Body of pancreas (tissue), 4 donors: Measurements from ENCODE around the gene TIMM22. TPM values are rescaled to one million over a fixed set of nuclear protein-coding genes. Genes with fewer than 3 reads are reported as not detected.

Experiments used
- ATAC-seq: fragments of 150-250 bp; one replicate; pipeline ENCODE4 v1.9.1; 2016
- DNase-seq, 4 donors: peaks; one replicate each; pipeline ENCODE4 v3.0.0-alpha.2; 2019
- H3K27ac ChIP-seq, 4 donors: fragments of 200-600 bp; sonication (generic); 1 replicate in 3 of 4; 2 replicates in 1 of 4; pipeline versions ENCODE4 v1.5.1 to v1.6.1; 2016 to 2019; ENCODE audit warnings: mild to moderate bottlenecking in 1 of 4, mixed read lengths in 1 of 4, moderate library complexity in 1 of 4
- H3K27me3 ChIP-seq, 2 donors: fragments of 200-600 bp; sonication (generic); one replicate each; pipeline ENCODE4 v1.6.0; 2016; ENCODE audit warnings: mild to moderate bottlenecking in 1 of 2
- H3K36me3 ChIP-seq, 2 donors: fragments of 200-600 bp; sonication (generic); replicated peaks in 1 of 2; 2 replicates each; pipeline ENCODE4 v1.5.1; 2016; ENCODE audit warnings: low read depth in 2 of 2; ENCODE audit not compliant: insufficient read depth in 1 of 2
- H3K4me1 ChIP-seq: fragments of 200-600 bp; sonication (generic); one replicate; pipeline ENCODE4 v1.6.0; 2016
- H3K4me3 ChIP-seq, 2 donors: fragments of 200-600 bp; sonication (generic); 1 replicate in 1 of 2; 2 replicates in 1 of 2; pipeline ENCODE4 v1.5.1; 2016 to 2019
- H3K9me3 ChIP-seq, 3 donors: fragments of 200-600 bp; sonication (generic); 1 replicate in 2 of 3; 2 replicates in 1 of 3; pipeline ENCODE4 v1.5.1; 2016
- CTCF ChIP-seq, 7 experiments: fragments of 450-650 bp in 4 of 7; fragments of 200-600 bp in 3 of 7; sonication (generic) in 3 of 7; IDR thresholded peaks; one replicate each; pipeline ENCODE4 v1.5.1; 2016 to 2019; ENCODE audit warnings: antibody characterized with exemption in 7 of 7
- POLR2A ChIP-seq, 3 donors: fragments of 450-650 bp; IDR thresholded peaks; one replicate each; pipeline ENCODE4 v1.6.1; 2016; ENCODE audit warnings: antibody characterized with exemption in 3 of 3, mild to moderate bottlenecking in 2 of 3
- WGBS, 2 donors: methylation state at CpG; one replicate each; pipeline ENCODE4 v1.1.5; 2017; 5-methylcytosine and 5-hydroxymethylcytosine counted together
- intact Hi-C: fragments of 100-400 bp; cut with DNase I; formaldehyde crosslinking; loops from one replicate; pipeline ENCODE4 v1.15.1; 2023
- total RNA-seq, 2 donors: library from RNA; depleted of rRNA; stranded (reverse); fragments of >200 nt; gene quantifications; one replicate each; pipeline ENCODE4 v1.1.0, GENCODE V29; 2016

TIMM22 gene
- total RNA-seq, 2 donors from 2014 or later: 4.3 to 9.3 TPM

- Histone ChIP-seq H3K9me3 (no peaks in the 10 kb centered on the region), H3K4me3 (no peak overlapping the region), H3K36me3 (no peaks in the 10 kb centered on the region), H3K4me1 (peaks cover 10% of the 10 kb centered on the region), H3K27me3 (no peaks in the 10 kb centered on the region), H3K27ac (no peak overlapping the region)
- intact Hi-C loops: no loop called here
- no peak for TF ChIP-seq CTCF (IDR thresholded peaks at IDR 0.05)
- no peak for TF ChIP-seq POLR2A (IDR thresholded peaks at IDR 0.05)
- DNase-seq (no peak), ATAC-seq (no peak)
- WGBS, 2 donors: 73 to 76% methylated on average over 19 to 24 of the region's 24 CpGs
Measured at GRCh38 chr17:1036171-1036844, 39.4 kb downstream of the TIMM22 start.

- peaks cover 10% of the 10 kb centered on the region for H3K4me1 ChIP-seq
- ATAC-seq (no peak), DNase-seq (no peak)
- 70 to 83% methylated on average over 2 of the region's 2 CpGs for WGBS, 2 donors
- H3K27ac ChIP-seq: no peak overlapping the region
- H3K36me3 ChIP-seq: no peaks in the 10 kb centered on the region
- TF ChIP-seq CTCF (IDR thresholded peaks at IDR 0.05) (no peak), POLR2A (IDR thresholded peaks at IDR 0.05) (no peak)
- H3K27me3 ChIP-seq: no peaks in the 10 kb centered on the region
- intact Hi-C loops: no loop called here
- H3K4me3 ChIP-seq: no peak overlapping the region
- H3K9me3 ChIP-seq: no peaks in the 10 kb centered on the region
Measured at GRCh38 chr17:1036845-1037237, 39.9 kb downstream of the TIMM22 start.

GRCh38 chr17:1037238-1037879 is 40.4 kb downstream of the TIMM22 start:
- WGBS, 2 donors: 78 to 80% methylated on average over 16 to 19 of the region's 19 CpGs
- no peak for DNase-seq
- Histone ChIP-seq H3K4me3 (no peak overlapping the region), H3K9me3 (no peaks in the 10 kb centered on the region), H3K27me3 (no peaks in the 10 kb centered on the region), H3K36me3 (no peaks in the 10 kb centered on the region), H3K4me1 (peaks cover 10% of the 10 kb centered on the region), H3K27ac (no peak overlapping the region)
- TF ChIP-seq CTCF (IDR thresholded peaks at IDR 0.05): no peak
- TF ChIP-seq POLR2A (IDR thresholded peaks at IDR 0.05): no peak
- intact Hi-C loops: no loop called here
- ATAC-seq: no peak

GRCh38 chr17:1038459-1039122 is 41.7 kb downstream of the TIMM22 start:
- no peak overlapping the region for H3K4me3 ChIP-seq
- no peak for DNase-seq
- intact Hi-C loops: no loop called here
- H3K27me3 ChIP-seq: no peaks in the 10 kb centered on the region
- TF ChIP-seq POLR2A (IDR thresholded peaks at IDR 0.05) (no peak), CTCF (IDR thresholded peaks at IDR 0.05) (no peak)
- no peaks in the 10 kb centered on the region for H3K9me3 ChIP-seq
- no peaks in the 10 kb centered on the region for H3K36me3 ChIP-seq
- 77 to 87% methylated on average over 3 to 31 of the region's 31 CpGs for WGBS, 2 donors
- peaks cover 10% of the 10 kb centered on the region for H3K4me1 ChIP-seq
- H3K27ac ChIP-seq: peak overlapping the region in 2 of 4 donors; percentile 66 to 71
- no peak for ATAC-seq
